ENCODE data around the gene CACNB2.
"Not testable (repeated sequence)": the region's sequence is repeated elsewhere in the genome, so short reads cannot be mapped to it uniquely, and the experiment has no call there.

Gene CACNB2

DNA sequence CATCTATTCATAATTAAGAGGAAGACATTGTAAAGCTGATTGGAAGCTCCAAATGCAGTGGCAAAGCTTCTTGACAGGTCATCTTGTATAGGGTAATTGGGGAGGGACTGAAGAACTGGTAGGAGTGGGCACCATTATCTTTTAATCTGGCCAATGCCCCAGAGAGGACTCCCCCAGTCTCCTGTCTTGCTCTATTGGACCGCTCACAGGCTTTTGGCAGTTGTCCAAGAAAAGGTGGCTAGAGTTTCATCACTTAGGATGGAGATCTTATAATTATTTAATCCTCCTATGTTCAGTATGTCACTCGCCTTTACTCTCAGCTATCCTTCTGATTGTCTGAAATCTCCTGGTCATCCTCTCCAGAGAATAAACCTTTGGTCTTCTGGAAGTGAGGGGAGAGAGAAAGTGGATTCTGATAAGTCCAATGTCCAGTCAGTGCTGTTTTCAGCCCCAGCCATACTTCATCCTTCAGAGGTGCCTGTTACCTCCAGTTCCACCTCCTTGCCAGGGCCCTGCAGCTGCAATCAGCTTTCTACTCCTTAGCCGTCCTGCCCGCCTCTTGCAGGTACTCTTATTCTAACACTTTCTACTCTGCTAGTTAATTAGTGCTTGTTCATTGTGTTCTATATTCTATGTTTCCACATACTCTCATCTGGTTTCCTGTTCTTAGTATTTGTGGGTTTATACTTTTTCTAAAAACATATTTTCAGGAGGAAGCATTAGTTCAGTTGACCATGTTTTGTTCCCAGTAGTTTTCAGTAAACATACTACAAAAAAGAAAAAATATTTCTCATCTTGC lies 269.6 kb downstream of the CACNB2 start:
- DNase-seq = no peak

DNA sequence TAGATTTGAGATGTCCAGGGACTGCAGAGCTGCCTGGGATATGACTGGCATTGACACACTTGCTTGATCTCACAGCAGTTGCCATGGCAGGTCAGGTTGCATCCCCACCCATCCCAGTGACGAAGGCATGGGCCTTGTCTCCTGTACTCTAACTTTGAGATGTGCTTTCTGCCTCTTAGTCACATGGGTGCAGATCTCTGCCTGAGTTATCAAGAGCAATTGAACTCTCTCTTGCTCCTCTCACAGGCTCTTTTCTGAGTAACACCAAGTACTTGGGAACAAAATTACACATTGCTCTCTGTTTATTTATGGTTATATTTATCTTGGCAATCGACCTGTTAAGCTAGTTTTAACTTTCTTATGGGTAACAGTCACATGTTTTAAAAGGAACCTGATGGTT lies 273.8 kb downstream of the CACNB2 start:
- DNase-seq = no peak

DNA sequence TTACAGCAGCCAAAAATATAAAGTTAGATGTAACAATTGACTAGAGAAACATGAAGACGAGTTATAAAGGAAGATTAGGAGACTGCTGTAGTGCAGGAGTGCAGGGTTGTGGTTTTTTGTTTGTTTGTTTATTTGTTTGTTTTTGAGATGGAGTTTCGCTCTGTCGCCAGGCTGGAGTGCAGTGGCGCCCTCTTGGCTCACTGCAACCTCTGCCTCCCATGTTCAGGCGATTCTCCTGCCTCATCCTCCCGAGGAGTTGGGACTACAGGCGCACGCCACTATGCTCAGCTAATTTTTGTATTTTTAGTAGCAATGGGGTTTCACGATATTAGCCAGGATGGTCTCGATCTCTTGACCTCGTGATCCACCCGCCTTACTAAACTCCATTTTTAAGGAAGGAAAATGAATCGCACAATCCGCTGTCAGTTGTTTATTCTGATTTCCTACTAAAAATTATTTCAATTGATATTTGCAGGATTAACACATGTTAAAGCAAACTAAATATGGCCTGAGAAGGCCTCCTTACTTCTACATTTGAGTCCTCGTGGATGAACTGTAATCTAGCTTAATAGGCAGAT lies 277.8 kb downstream of the CACNB2 start:
- DNase-seq = no peak

DNA sequence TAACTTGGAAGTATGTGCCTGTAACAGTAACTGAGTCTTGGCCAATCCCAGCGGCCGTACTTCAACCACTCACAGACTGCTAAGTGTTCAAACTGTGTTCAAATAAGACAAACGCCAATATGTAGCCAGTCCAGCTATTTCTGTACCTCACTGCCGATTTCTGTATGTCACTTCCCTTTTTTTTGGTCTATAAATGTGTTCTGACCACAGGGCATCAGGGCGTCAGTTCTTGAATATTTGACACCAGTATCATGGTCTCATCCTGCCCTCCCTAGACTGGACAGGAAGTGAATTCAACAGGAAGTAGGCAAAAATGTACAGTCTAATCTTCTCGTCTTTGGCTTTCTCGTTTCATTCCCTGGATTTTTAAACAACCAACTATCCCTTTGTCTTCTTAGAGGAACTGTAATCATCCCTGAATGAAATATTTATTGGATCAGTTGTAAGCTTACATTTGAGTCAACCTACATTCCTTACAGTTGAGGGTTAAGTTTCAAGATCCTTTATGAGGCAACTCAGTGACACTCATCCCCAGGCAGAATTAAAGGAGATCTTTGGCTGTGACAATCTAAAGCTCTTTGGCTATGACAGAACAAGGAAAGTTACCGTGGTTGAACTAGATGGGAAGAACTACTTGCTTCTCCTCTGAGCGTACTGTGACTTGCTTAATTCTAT lies 278.5 kb downstream of the CACNB2 start:
- no peak for DNase-seq

DNA sequence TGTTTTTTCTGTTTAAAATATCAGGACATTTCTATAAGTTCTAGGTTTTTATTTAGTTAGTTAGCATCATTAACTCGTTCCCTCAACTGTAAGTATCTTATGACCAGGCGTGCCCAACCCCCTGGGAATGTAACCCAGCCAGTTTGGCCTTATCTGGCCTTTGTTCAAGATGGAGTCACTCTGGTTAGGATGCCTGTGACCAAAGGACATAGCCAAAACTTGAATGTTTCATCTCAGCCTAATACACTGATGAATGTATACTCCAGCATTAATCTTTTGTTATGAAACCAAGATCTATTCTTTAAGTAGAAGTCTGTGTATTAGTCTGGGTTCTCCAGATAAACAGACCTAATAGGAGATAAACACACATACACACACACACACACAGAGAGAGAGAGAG lies 279.7 kb downstream of the CACNB2 start:
- no peak for DNase-seq

DNA sequence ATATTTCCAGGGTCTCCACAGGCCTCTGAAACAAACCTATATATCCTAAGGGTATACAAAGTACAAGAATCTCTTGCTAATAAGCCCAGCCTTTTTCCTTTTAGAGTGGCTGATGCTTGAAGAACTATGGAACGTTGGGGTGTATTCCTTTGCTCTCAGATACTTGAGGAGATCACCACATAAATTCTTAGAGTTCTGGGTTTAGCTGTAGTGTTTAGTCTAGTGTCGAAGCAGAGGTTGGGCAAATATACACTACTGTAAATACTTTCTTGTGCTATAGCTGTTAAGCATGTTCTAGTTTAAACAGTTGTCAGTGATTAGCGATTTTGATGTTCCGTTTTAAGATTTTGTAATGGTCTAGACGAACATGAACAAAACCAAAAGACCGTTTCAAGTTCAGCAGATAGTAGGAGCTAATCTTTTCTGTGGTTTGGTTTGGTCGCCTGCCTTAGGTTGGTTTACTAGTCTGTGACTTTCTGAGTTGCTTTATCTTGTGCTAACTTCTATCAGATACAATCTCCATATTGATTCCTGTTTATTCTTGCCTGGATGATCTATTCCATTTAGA lies 281.6 kb downstream of the CACNB2 start:
- DNase-seq = no peak

DNA sequence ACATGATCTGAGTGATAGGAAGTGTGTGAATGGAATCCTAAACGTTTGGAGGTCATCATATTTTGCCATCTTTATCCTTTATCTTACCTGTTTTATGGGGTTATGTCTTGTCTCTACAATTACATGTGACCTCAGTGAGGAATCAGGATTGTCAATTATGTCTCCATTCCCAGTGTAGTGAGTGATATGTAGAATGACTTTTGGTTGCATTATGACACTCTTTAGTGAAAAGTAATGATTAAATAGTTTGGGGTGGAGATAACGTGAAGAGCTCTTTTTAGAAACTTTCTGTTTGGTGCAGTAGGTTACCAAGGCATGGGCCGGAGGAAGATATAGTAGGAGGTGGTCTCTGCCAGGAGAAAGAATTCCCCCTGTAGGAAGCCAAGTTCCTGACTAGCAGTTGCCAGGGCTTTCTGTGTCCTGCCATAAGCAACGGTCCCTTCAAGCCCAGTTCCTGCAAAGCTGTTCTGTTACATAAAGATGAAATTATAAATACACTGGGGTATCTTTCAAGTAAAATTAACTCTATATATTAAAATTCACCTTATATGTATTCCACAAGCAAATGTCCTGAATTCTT lies 282.9 kb downstream of the CACNB2 start:
- no peak for DNase-seq

DNA sequence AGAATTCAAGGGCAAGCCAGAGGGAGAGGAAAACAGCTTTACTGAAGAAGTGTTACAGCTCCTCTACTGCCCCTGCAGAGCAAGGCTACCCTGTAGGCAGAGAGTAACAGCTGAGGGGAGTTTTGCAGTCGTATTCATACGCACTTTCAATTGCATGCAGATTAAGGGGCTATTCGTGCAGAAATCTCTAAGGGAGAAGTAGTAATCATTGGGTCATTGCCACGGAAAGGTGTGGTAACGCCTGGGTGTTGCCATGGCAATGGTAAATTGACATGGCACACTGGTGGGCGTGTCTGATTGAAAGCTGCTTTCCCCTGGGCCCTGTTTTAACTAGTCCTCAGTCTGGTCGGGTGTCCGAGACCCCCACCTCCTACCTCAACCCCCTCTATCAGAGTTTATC lies 284.0 kb downstream of the CACNB2 start:
- DNase-seq = no peak

DNA sequence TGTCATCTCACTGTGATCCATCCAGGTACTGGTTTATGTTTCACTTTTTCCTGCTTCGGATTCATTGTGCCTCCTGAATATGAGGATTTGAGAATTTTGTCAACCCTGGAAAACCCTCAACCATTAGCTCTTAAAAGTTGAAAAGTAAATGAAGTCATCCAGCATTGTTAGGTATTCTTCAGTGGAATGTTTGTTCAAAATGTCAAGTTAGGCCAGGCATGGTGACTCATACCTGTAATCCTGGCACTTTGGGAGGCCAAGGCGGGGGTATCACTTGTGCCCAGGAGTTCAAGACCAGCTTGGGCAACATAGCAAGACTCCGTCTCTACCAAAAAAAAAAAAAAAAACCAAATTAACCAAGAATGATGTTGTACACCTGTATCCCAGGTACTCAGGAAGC lies 289.1 kb downstream of the CACNB2 start:
- no peak for DNase-seq

DNA sequence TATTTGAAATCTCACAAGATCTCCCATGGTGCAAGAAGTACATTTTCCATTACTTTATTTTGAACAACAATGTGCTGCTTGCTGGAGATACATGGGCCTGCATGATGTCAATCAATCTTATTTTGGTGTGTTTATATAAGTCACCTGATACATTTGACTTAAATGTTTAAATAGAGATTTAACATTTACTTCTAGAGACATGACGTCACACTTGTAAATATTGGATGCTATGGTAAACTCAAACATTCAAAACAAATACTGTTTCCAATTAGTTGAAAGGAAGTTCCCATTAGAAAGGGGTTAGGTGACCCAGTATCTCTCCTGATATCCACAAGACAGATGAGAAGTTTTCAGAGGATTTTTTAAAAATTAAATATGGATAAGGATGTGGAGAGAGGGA lies 296.7 kb downstream of the CACNB2 start:
- no peak for DNase-seq

DNA sequence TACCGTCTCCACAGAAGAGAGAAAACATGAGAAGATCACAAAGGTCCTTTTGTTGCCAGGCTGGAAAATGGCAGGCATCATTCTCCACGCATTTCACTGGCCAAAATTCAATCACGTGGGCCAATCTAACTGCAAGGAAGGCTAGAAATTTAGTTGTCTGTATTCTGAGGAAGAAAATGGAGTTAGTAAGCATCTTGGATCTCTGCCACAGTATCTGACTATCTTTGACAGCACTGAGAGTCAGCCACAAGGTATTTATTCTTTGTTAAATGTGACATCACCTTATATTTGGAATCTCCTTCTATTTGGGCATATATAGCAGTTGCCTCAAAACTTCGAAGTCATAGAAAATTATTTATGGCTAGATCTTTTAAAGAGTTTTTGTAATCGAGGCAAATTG lies 297.3 kb downstream of the CACNB2 start:
- no peak for DNase-seq

DNA sequence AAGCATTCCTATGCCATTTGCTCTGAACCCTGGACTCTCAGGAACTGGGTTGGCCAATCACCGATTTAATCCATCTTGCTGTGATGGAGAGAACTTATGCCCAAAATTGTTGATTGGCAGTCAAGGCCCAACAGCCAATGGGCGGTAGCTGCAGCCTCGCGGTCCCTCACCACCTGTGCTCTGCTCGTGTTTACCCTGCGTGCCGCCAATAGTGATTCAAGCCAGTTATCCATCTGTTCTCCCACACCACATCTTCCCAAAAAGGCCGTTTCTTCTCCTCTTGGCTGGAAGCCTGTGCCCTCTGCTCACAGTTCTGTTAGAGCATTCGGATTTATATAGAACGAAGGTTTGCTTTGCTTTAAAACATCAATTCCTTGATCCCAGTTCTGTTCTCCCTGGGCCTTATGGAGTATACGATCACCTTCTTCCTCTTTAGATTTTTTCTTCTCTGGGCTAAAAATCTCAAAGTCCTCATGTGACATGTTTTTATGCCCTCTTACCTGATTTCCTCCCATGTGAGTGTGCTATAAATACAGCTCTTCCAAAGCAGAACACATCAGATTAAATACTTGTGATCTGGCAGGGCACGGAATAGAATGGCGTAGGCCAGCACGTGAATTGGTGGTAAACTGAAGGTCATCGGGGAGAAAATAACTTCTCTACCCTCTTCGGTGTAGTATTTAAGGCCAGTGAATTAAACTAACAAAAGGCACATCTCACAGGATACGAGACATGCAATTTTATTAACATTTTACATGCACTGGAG lies 298.3 kb downstream of the CACNB2 start:
- no peak for DNase-seq

DNA sequence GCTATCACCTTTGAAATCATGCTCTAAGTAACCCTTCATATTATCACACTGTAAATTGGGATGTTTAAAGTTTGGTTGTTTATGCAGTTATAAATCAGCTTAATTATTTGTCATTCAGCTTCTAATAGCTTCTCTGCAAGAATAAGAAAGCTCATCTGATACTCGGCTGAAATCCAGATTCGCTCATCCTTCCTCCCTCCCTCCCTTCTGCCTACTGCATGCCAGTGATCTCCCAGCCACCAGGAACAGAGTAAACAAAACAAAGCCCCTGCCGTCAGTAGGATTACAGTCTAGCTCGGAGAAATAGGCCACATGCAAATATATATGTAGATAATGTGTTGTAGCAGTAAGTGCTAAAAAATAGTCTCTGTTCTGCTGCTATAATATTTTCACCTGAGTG lies 299.4 kb downstream of the CACNB2 start:
- DNase-seq = no peak

DNA sequence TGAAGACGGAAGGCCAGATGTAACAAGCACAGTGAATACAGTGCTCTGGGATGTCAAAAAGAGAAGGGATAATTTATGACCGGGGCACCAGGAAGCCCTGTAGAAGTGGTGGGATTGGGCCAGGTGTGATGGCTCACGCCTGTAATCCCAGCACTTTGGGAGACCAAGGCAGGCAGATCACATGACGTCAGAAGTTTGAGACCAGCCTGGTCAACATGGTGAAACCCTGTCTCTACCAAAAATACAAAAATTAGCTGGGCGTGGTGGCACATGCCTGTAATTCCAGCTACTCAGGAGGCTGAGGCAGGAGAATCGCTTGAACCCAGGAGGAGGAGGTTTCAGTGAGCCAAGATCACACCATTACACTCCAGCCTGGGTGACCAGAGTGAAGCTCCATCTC lies 305.4 kb downstream of the CACNB2 start:
- not testable (repeated sequence) for DNase-seq

DNA sequence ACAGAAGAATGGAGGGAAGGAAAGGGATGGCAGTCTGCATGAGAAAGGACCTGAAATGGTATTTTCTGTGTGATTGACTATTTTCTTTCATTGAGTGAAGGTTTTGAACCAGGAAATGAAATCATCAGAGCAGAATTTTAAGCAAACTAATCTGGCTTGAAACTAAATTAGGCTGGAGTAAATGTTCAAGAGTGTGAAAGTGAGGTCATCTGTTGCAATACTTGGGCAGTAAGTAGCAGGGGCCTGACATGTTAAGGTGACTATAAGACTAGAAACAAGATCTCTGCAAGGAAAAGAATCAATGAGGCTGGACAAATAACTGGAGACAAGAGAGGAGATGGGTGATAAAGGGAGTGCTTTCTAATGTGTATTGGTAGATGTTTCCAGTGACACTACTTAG lies 306.0 kb downstream of the CACNB2 start:
- no peak for DNase-seq

DNA sequence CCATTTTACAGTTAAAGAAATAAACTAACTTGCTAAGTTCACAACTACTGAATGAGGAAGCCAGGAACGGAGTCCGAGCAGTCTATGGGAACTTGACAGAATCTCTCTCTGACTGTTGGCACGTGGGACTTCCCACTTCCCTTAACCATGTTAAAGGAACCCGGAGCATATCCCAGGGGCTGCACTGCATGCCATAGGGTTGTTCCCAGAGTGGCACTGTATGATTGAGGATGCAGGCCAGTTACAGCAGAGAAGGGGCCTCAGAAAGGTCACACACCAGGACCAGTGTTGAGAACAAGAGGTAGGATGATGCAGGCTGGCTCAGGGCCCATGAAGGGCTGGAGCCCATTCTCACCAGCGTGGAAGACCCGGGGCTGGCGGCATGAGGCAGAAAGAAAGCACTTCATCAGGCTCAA lies 309.4 kb downstream of the CACNB2 start:
- DNase-seq = no peak

DNA sequence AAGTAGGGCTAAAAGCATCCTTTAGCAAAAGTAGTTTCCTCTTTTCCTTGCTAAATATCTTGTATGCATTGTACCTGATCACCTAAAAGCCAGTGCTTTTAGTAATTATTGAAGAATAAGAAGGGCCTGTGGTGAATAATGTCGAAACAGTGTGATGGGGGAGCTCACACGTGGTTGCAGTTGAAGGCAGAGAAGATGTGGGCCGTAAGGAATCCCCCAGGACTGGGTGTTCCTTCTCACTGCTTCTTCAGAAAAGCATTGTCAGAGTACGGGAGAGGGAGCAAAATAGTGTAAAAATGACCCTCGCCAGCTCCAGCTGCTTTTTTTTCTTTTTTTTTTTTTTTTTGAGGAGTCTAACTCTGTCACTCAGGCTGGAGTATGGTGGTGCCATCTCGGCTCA lies 310.1 kb downstream of the CACNB2 start:
- DNase-seq = no peak

DNA sequence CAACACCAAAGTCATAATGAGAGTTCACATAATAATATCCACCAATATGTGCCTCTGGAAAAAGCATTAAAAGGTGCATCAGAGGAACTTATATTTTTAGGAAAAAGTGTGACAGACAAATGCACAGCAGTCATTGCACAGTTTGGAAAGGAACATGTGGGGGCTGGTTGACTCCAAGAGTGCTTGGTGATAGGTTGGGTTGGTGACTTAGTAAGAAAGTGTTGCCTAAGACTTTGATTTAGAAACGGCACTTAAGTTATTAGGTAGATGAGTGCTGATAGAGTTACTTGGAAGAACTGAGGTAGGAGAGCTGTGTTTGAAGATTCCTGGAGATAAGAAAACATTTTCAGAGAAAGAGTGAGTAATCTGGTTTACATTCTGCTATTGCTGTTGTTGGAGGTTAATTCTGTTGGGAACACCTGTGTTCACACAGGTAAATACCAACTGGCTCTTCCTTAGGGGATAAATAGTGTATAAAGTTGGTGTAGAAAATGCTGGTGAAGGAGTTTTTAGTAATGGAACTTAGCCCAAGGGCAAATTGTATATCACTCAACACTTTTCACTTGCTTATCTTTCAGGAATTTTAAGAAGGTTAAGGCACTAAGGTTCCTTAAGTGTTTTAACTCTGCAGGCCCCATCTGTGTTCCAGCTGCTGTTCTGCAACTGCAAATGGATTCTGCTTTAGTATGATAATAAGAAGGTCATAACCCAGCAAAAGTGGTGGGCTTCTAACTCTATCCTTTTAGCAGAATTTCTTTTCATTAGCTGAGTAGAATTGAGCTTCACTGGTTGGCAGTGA lies 315.1 kb downstream of the CACNB2 start:
- no peak for DNase-seq

DNA sequence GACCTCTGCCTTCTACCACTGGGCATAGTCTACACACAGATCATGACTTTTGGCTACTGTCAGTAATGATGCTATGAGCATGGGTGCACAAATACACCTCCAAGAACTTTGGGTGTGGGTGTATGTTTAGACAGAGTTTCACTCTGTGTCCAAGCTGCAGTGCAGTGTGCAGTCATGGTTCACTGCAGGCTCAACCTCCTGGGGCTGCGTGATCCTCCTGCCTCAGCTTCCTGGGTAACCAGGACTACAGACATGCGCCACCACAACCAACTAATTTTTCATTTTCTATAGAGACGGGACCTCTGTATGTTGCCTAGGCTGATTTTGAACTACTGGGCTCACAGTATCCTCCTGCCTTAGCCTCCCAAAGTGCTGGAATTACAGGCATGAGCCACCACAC lies 316.8 kb downstream of the CACNB2 start:
- no peak for DNase-seq

DNA sequence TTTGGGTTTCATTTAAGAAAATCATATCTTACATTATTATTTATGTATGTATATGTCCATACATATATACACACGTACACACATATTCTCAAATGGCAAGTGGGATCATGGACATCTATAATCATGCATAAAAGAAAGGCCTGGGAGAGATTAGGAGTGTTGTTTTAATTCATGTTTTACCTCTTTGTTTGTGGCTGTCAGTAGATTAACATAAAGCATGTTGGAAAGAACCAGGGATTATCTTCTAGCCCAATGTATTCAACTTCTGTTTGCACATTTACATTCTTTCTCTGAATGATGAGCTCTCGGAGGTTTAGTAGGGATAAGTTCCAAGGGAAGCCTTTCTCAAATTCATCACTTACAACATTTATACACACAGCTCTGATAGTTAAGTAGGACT lies 319.8 kb downstream of the CACNB2 start:
- DNase-seq = no peak

DNA sequence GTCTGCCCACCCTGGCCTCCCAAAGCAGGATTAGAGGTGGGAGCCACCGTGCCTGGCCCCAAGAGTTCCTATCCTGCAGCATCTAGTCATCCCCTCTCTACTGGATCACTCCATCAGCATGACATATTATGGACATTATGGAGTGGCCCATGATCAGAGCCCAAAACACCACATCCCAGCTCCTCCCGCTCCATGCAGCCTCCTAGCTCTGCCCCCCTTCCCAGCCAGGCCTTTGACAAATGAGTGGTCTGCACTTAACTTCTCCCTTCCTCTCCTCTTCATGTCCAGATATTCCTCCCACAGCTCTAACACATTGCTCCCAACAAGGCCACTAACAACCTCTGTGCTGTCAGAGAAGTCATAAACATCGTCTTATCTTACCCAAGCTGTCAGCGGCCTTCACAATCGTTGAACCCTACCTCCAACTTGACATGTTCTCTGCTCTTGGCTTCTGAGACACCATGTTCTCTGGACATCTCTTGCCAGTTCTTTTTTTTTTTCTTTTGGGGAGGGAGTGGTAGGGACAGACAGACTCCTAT lies 323.5 kb downstream of the CACNB2 start:
- DNase-seq = no peak

DNA sequence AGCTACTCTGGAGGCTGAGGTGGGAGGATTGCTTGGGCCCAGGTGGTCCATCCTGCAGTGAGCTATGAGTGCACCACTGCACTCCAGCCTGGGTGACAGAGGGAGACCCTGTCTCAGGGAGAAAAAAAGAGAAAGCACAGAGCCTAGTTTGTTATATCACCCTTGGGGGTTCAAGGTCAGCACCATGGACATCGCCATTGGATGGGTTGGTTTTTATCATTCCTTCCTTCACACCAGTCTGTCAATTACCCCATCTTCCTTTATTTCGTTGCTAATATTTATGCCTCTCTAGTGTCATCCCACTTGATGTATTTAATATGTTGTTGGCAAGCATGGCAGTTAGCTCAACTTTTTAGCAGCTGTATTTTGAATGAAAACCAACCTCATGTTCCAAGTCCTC lies 328.9 kb downstream of the CACNB2 start:
- DNase-seq = no peak
